NCI-H1694 treated with DMSO at 0.1 percent for 48 hours (cell line): ENCODE results near the gene FUZ.

Source experiments
- DNase-seq: peaks from one replicate; lab custom pipeline; 2025; lab: John Stamatoyannopoulos, UW

The FUZ gene

GRCh38 chr19:49851456-49852259 is 38.6 kb upstream of the FUZ start:
- peak; percentile 13 for DNase-seq

GRCh38 chr19:49850487-49851342 is 37.6 kb upstream of the FUZ start, which contains the start of gene PTOV1:
Gene PTOV1, plus strand, starts transcription at chr19:49851159.
- peak; percentile 81 for DNase-seq

- DNase-seq = no peak
These were observed 37.1 kb upstream of the FUZ start for GRCh38 chr19:49850221-49850486.

GRCh38 chr19:49849433-49850220 is 36.5 kb upstream of the FUZ start:
- DNase-seq = no peak

GRCh38 chr19:49848938-49849337 is 35.8 kb upstream of the FUZ start:
- no peak for DNase-seq

GRCh38 chr19:49847731-49848696 is 34.9 kb upstream of the FUZ start:
- no peak for DNase-seq

- no peak for DNase-seq
These were observed 33.3 kb upstream of the FUZ start for GRCh38 chr19:49846408-49846807.

GRCh38 chr19:49845414-49845813 is 32.3 kb upstream of the FUZ start:
- DNase-seq = no peak

- DNase-seq = no peak
These were observed 31.3 kb upstream of the FUZ start for GRCh38 chr19:49844138-49845095.

- no peak for DNase-seq
These were observed 30.2 kb upstream of the FUZ start for GRCh38 chr19:49843265-49843664.

- no peak for DNase-seq
These were observed 27.7 kb upstream of the FUZ start for GRCh38 chr19:49840736-49841249.

- DNase-seq = no peak
These were observed 27.2 kb upstream of the FUZ start for GRCh38 chr19:49840321-49840720.

GRCh38 chr19:49839713-49840112 is 26.6 kb upstream of the FUZ start:
- no peak for DNase-seq

GRCh38 chr19:49838885-49839588 is 25.9 kb upstream of the FUZ start:
- DNase-seq = no peak

- no peak for DNase-seq
These were observed 24.3 kb upstream of the FUZ start for GRCh38 chr19:49837425-49837824.

- DNase-seq = no peak
These were observed 23.9 kb upstream of the FUZ start for GRCh38 chr19:49837009-49837310.

GRCh38 chr19:49836176-49837008 is 23.3 kb upstream of the FUZ start:
- DNase-seq = no peak

- DNase-seq = no peak
These were observed 22.5 kb upstream of the FUZ start for GRCh38 chr19:49835562-49835961.

GRCh38 chr19:49833599-49833998 is 20.5 kb upstream of the FUZ start:
- DNase-seq = no peak
